WTC11 (cell line): ENCODE results near the gene OCRL. TPM values are rescaled to one million over a fixed set of nuclear protein-coding genes. Genes with fewer than 3 reads are reported as not detected.

Experiments used
- ATAC-seq: fragments of 200-7000 bp; cut with Tn5 transposase; 2 replicates; pipeline ENCODE4 v1.10.0; 2021; ENCODE audit warnings: mild to moderate bottlenecking, moderate library complexity
- CTCF ChIA-PET: fragments of 300-600 bp; sonication (Branson Sonifier 250); formaldehyde crosslinking; loops from one replicate; lab custom pipeline; 2021; ENCODE audit warnings: antibody characterized with exemption; lab: Charles Lee
- POLR2A ChIA-PET: fragments of 350-600 bp; sonication (Branson Sonifier 250); formaldehyde crosslinking; loops from one replicate; lab custom pipeline; 2021; ENCODE audit warnings: antibody characterized with exemption; lab: Charles Lee
- DNase-seq: peaks from one replicate; pipeline ENCODE4 v3.0.0; 2021; ENCODE audit warnings: low spot score
- H3K27ac Mint-ChIP-seq: 2 replicates; pipeline ENCODE4 v1.8.0; 2021; ENCODE audit warnings: mixed read lengths
- H3K27me3 Mint-ChIP-seq: 2 replicates; pipeline ENCODE4 v1.8.0; 2021; ENCODE audit warnings: low read depth, mild to moderate bottlenecking, moderate library complexity, mixed read lengths
- H3K36me3 Mint-ChIP-seq: 2 replicates; pipeline ENCODE4 v1.8.0; 2021; ENCODE audit warnings: mixed read lengths
- H3K4me1 Mint-ChIP-seq: 2 replicates; pipeline ENCODE4 v1.8.0; 2022; ENCODE audit warnings: mixed read lengths
- H3K4me3 Mint-ChIP-seq: 2 replicates; pipeline ENCODE4 v1.8.0; 2021; ENCODE audit warnings: mild to moderate bottlenecking, moderate library complexity, mixed read lengths
- H3K9me3 Mint-ChIP-seq: 2 replicates; pipeline ENCODE4 v1.8.0; 2021; ENCODE audit warnings: mixed read lengths
- ELF4 ChIP-seq: sonication (generic); formaldehyde crosslinking; IDR thresholded peaks from 2 replicates; pipeline ENCODE4 v1.8.1; 2022; ENCODE audit warnings: low read depth, mild to moderate bottlenecking, moderate library complexity, missing genetic modification reagents
- EMX1 ChIP-seq: fragments of 250-450 bp; sonication (Bioruptor Pico); IDR thresholded peaks from 2 replicates; pipeline ENCODE4 v1.8.0; 2021; ENCODE audit warnings: mild to moderate bottlenecking
- ESRRA ChIP-seq: sonication (generic); formaldehyde crosslinking; IDR thresholded peaks from 2 replicates; pipeline ENCODE4 v1.8.1; 2022; ENCODE audit warnings: mild to moderate bottlenecking, missing genetic modification reagents, borderline replicate concordance
- FOXJ3 ChIP-seq: sonication (generic); formaldehyde crosslinking; IDR thresholded peaks from 2 replicates; pipeline ENCODE4 v1.9.0; 2021; ENCODE audit warnings: missing genetic modification reagents, mild to moderate bottlenecking, borderline replicate concordance
- FOXP1 ChIP-seq: sonication (generic); formaldehyde crosslinking; IDR thresholded peaks from 2 replicates; pipeline ENCODE4 v1.8.0; 2022; ENCODE audit warnings: missing genetic modification reagents, mild to moderate bottlenecking, moderate library complexity, borderline replicate concordance
- NFYB ChIP-seq: sonication (generic); formaldehyde crosslinking; conservative IDR thresholded peaks from 2 replicates; pipeline ENCODE4 v1.8.0; 2022; ENCODE audit warnings: low read depth, missing genetic modification reagents
- NR1H2 ChIP-seq: sonication (generic); formaldehyde crosslinking; IDR thresholded peaks from 2 replicates; pipeline ENCODE4 v1.9.0; 2021; ENCODE audit warnings: mild to moderate bottlenecking, moderate library complexity, missing genetic modification reagents
- OVOL2 ChIP-seq: fragments of 250-450 bp; sonication (Bioruptor Pico); IDR thresholded peaks from 2 replicates; pipeline ENCODE4 v1.9.0; 2021; ENCODE audit warnings: mild to moderate bottlenecking, borderline replicate concordance
- RELA ChIP-seq: sonication (generic); formaldehyde crosslinking; IDR thresholded peaks from 2 replicates; pipeline ENCODE4 v1.8.1; 2022; ENCODE audit warnings: missing genetic modification reagents, mild to moderate bottlenecking, borderline replicate concordance
- SMAD3 ChIP-seq: sonication (generic); formaldehyde crosslinking; IDR thresholded peaks from 2 replicates; pipeline ENCODE4 v1.8.0; 2022; ENCODE audit warnings: missing genetic modification reagents, mild to moderate bottlenecking, borderline replicate concordance
- SP1 ChIP-seq: sonication (generic); formaldehyde crosslinking; conservative IDR thresholded peaks from 2 replicates; pipeline ENCODE4 v1.8.1; 2022; ENCODE audit warnings: missing genetic modification reagents
- TEAD1 ChIP-seq: sonication (generic); formaldehyde crosslinking; IDR thresholded peaks from 2 replicates; pipeline ENCODE4 v1.8.0; 2022; ENCODE audit warnings: mild to moderate bottlenecking, missing genetic modification reagents
- TEAD4 ChIP-seq: sonication (generic); formaldehyde crosslinking; IDR thresholded peaks from 2 replicates; pipeline ENCODE4 v1.8.0; 2022; ENCODE audit warnings: mild to moderate bottlenecking, missing genetic modification reagents
- ZNF138 ChIP-seq: sonication (generic); formaldehyde crosslinking; conservative IDR thresholded peaks from 2 replicates; pipeline ENCODE4 v1.8.1; 2022; ENCODE audit warnings: mild to moderate bottlenecking, moderate library complexity, missing genetic modification reagents
- ZNF263 ChIP-seq: sonication (generic); formaldehyde crosslinking; IDR thresholded peaks from 2 replicates; pipeline ENCODE4 v1.8.1; 2022; ENCODE audit warnings: low read depth, mild to moderate bottlenecking, moderate library complexity, missing genetic modification reagents
- ZNF317 ChIP-seq: sonication (generic); formaldehyde crosslinking; IDR thresholded peaks from 2 replicates; pipeline ENCODE4 v1.8.1; 2023; ENCODE audit warnings: low read depth, mild to moderate bottlenecking, moderate library complexity, missing genetic modification reagents, borderline replicate concordance
- ZNF416 ChIP-seq: fragments of 250-450 bp; sonication (Bioruptor Pico); IDR thresholded peaks from 2 replicates; pipeline ENCODE4 v1.9.0; 2021; ENCODE audit warnings: mild to moderate bottlenecking, inconsistent platforms
- total RNA-seq: library from RNA; stranded (reverse); gene quantifications from 3 replicates; pipeline ENCODE4 v1.2.3, GENCODE V29; 2021
- TF ChIP-seq, protein P1 (sequence below): sonication (generic); formaldehyde crosslinking; IDR thresholded peaks from 2 replicates; pipeline ENCODE4 v1.8.1; 2022; ENCODE audit warnings: mild to moderate bottlenecking, missing genetic modification reagents, moderate library complexity, borderline replicate concordance
- TF ChIP-seq, protein P2 (sequence below): sonication (generic); formaldehyde crosslinking; IDR thresholded peaks from 2 replicates; pipeline ENCODE4 v1.8.0; 2022; ENCODE audit warnings: mild to moderate bottlenecking, missing genetic modification reagents
- TF ChIP-seq, protein P3 (sequence below): fragments of 250-450 bp; sonication (Bioruptor Pico); IDR thresholded peaks from 2 replicates; pipeline ENCODE4 v1.9.0; 2021; ENCODE audit warnings: mild to moderate bottlenecking, borderline replicate concordance
- TF ChIP-seq, protein P4 (sequence below): sonication (generic); formaldehyde crosslinking; IDR thresholded peaks from 2 replicates; pipeline ENCODE4 v1.8.1; 2023; ENCODE audit warnings: mild to moderate bottlenecking, missing genetic modification reagents
- TF ChIP-seq, protein P5 (sequence below): sonication (generic); formaldehyde crosslinking; IDR thresholded peaks from 2 replicates; pipeline ENCODE4 v1.8.0; 2023; ENCODE audit warnings: mild to moderate bottlenecking, missing genetic modification reagents
- TF ChIP-seq, protein P6 (sequence below): sonication (generic); formaldehyde crosslinking; IDR thresholded peaks from 2 replicates; pipeline ENCODE4 v1.8.1; 2022; ENCODE audit warnings: low read depth, missing genetic modification reagents, borderline replicate concordance

OCRL gene
- total RNA-seq, 1 experiment from 2014 or later = 17.4 TPM

DNA sequence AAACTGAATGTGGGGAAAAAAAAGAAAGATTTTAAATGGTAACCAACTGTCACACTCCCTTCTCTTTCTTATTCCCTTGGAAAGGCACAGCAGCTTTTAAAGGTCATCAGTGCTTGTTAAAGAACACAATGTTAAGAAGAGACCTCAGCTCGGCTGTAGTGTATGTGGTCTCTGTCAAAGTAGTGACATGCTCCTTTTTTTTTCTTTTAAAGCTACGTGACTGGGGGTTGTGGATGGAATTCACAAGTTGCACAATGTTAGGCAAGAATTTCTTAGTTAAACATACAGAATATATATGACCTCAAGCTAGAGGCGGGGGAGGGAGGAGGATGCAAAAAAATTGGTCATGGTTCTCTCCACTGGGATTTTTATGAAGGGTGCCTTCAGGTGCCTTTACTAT, 45.6 kb downstream of the OCRL start (continued):
- TF ChIP-seq, protein P1, sequence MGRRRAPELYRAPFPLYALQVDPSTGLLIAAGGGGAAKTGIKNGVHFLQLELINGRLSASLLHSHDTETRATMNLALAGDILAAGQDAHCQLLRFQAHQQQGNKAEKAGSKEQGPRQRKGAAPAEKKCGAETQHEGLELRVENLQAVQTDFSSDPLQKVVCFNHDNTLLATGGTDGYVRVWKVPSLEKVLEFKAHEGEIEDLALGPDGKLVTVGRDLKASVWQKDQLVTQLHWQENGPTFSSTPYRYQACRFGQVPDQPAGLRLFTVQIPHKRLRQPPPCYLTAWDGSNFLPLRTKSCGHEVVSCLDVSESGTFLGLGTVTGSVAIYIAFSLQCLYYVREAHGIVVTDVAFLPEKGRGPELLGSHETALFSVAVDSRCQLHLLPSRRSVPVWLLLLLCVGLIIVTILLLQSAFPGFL (CRISPR knock-in tag) = no peak
- TF ChIP-seq TEAD4 (CRISPR knock-in tag) (no peak), SP1 (CRISPR knock-in tag) (no peak), SMAD3 (CRISPR knock-in tag) (no peak), TEAD1 (CRISPR knock-in tag) (no peak)
- TF ChIP-seq, protein P2, sequence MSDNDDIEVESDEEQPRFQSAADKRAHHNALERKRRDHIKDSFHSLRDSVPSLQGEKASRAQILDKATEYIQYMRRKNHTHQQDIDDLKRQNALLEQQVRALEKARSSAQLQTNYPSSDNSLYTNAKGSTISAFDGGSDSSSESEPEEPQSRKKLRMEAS = no peak
- TF ChIP-seq, protein P3, sequence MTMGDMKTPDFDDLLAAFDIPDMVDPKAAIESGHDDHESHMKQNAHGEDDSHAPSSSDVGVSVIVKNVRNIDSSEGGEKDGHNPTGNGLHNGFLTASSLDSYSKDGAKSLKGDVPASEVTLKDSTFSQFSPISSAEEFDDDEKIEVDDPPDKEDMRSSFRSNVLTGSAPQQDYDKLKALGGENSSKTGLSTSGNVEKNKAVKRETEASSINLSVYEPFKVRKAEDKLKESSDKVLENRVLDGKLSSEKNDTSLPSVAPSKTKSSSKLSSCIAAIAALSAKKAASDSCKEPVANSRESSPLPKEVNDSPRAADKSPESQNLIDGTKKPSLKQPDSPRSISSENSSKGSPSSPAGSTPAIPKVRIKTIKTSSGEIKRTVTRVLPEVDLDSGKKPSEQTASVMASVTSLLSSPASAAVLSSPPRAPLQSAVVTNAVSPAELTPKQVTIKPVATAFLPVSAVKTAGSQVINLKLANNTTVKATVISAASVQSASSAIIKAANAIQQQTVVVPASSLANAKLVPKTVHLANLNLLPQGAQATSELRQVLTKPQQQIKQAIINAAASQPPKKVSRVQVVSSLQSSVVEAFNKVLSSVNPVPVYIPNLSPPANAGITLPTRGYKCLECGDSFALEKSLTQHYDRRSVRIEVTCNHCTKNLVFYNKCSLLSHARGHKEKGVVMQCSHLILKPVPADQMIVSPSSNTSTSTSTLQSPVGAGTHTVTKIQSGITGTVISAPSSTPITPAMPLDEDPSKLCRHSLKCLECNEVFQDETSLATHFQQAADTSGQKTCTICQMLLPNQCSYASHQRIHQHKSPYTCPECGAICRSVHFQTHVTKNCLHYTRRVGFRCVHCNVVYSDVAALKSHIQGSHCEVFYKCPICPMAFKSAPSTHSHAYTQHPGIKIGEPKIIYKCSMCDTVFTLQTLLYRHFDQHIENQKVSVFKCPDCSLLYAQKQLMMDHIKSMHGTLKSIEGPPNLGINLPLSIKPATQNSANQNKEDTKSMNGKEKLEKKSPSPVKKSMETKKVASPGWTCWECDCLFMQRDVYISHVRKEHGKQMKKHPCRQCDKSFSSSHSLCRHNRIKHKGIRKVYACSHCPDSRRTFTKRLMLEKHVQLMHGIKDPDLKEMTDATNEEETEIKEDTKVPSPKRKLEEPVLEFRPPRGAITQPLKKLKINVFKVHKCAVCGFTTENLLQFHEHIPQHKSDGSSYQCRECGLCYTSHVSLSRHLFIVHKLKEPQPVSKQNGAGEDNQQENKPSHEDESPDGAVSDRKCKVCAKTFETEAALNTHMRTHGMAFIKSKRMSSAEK (CRISPR knock-in tag) = no peak

DNA sequence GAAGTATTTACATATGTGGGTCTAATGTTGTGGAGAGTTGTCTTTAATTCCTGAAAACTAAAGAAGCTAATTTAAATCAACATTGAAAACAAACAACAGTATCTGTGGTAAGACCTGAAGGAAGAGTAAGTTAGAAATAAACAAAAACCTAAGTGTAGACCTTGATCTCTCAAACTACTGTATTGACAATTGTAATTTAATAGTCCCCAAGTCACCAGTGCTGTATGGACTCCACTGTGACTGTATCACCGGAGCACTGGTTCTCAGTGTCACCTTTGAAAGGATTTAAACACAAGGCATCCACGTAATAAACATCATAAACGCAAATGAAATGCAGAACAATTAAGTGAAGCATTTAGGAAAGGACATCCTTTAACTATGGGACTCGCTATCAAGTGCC, 46.4 kb downstream of the OCRL start:
- no peak overlapping the region for H3K4me3 Mint-ChIP-seq
- H3K36me3 Mint-ChIP-seq = peaks cover 21% of the 10 kb centered on the region
- no peak for DNase-seq
- H3K27me3 Mint-ChIP-seq = no peaks in the 10 kb centered on the region
- ATAC-seq = no peak
- ChIA-PET POLR2A (no interaction called here), CTCF (no interaction called here)
- no peak overlapping the region for H3K27ac Mint-ChIP-seq
- H3K4me1 Mint-ChIP-seq = no peaks in the 10 kb centered on the region
- H3K9me3 Mint-ChIP-seq = no peaks in the 10 kb centered on the region
- TF ChIP-seq ELF4 (no peak), NR1H2 (CRISPR knock-in tag) (no peak), ZNF138 (CRISPR knock-in tag) (no peak), EMX1 (CRISPR knock-in tag) (no peak), RELA (no peak), ESRRA (CRISPR knock-in tag) (no peak), ZNF263 (no peak), ZNF317 (CRISPR knock-in tag) (no peak), NFYB (CRISPR knock-in tag) (no peak), FOXP1 (CRISPR knock-in tag) (no peak), OVOL2 (CRISPR knock-in tag) (no peak), ZNF416 (CRISPR knock-in tag) (no peak), FOXJ3 (CRISPR knock-in tag) (no peak)
- TF ChIP-seq, protein P4, sequence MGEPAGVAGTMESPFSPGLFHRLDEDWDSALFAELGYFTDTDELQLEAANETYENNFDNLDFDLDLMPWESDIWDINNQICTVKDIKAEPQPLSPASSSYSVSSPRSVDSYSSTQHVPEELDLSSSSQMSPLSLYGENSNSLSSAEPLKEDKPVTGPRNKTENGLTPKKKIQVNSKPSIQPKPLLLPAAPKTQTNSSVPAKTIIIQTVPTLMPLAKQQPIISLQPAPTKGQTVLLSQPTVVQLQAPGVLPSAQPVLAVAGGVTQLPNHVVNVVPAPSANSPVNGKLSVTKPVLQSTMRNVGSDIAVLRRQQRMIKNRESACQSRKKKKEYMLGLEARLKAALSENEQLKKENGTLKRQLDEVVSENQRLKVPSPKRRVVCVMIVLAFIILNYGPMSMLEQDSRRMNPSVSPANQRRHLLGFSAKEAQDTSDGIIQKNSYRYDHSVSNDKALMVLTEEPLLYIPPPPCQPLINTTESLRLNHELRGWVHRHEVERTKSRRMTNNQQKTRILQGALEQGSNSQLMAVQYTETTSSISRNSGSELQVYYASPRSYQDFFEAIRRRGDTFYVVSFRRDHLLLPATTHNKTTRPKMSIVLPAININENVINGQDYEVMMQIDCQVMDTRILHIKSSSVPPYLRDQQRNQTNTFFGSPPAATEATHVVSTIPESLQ = no peak
- TF ChIP-seq, protein P5, sequence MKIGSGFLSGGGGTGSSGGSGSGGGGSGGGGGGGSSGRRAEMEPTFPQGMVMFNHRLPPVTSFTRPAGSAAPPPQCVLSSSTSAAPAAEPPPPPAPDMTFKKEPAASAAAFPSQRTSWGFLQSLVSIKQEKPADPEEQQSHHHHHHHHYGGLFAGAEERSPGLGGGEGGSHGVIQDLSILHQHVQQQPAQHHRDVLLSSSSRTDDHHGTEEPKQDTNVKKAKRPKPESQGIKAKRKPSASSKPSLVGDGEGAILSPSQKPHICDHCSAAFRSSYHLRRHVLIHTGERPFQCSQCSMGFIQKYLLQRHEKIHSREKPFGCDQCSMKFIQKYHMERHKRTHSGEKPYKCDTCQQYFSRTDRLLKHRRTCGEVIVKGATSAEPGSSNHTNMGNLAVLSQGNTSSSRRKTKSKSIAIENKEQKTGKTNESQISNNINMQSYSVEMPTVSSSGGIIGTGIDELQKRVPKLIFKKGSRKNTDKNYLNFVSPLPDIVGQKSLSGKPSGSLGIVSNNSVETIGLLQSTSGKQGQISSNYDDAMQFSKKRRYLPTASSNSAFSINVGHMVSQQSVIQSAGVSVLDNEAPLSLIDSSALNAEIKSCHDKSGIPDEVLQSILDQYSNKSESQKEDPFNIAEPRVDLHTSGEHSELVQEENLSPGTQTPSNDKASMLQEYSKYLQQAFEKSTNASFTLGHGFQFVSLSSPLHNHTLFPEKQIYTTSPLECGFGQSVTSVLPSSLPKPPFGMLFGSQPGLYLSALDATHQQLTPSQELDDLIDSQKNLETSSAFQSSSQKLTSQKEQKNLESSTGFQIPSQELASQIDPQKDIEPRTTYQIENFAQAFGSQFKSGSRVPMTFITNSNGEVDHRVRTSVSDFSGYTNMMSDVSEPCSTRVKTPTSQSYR (CRISPR knock-in tag) = no peak
- TF ChIP-seq, protein P6, sequence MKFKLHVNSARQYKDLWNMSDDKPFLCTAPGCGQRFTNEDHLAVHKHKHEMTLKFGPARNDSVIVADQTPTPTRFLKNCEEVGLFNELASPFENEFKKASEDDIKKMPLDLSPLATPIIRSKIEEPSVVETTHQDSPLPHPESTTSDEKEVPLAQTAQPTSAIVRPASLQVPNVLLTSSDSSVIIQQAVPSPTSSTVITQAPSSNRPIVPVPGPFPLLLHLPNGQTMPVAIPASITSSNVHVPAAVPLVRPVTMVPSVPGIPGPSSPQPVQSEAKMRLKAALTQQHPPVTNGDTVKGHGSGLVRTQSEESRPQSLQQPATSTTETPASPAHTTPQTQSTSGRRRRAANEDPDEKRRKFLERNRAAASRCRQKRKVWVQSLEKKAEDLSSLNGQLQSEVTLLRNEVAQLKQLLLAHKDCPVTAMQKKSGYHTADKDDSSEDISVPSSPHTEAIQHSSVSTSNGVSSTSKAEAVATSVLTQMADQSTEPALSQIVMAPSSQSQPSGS = no peak
